HuH-7 (cell line): ENCODE measurements around the gene OTULIN.

Experiments used
- DNase-seq: peaks from one replicate; pipeline ENCODE4 v3.0.0; 2011; ENCODE audit warnings: low spot score

Gene OTULIN

DNA sequence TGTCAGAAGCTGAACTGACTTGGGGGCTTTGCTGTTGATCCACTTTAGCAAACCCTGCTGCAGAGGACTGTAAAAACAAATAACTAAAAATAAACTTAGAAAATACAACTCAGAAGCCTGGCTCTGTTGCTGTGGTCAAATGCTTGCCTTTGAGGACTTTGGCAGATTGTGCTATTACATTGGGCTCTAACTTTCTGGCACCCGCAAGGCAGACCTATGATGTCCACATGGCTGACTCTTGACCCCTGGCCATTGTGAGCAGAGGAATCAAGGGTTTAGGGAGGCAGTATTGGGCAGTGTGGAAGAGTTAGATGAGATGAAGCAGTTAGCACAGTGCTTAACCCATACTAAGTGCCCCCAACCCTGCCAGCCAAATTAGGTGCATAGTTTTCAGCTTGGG is 34.0 kb downstream of the OTULIN start:
- DNase-seq, result no peak

DNA sequence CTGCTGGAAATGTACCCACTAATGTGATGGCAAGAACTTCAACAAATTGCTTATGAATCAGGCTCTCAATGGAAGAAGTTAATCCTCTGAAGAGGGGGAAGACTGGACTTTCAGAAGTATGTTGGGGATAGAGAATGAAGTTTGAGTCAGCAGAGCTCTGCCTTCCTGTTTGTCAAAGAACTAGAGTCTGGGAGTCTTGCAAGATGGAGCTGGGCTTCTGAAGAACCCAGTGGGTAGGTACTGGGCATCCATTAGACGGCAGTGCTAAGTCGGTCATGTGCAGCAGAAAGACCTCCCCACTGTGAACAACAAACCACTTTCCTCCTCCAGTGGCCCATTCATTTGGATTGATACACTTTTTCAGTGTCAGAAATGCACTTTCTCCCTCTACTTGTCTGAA is 34.6 kb downstream of the OTULIN start:
- DNase-seq, result no peak

GRCh38 chr5:14699807-14700400 is 35.4 kb downstream of the OTULIN start:
- DNase-seq, result no peak

DNA sequence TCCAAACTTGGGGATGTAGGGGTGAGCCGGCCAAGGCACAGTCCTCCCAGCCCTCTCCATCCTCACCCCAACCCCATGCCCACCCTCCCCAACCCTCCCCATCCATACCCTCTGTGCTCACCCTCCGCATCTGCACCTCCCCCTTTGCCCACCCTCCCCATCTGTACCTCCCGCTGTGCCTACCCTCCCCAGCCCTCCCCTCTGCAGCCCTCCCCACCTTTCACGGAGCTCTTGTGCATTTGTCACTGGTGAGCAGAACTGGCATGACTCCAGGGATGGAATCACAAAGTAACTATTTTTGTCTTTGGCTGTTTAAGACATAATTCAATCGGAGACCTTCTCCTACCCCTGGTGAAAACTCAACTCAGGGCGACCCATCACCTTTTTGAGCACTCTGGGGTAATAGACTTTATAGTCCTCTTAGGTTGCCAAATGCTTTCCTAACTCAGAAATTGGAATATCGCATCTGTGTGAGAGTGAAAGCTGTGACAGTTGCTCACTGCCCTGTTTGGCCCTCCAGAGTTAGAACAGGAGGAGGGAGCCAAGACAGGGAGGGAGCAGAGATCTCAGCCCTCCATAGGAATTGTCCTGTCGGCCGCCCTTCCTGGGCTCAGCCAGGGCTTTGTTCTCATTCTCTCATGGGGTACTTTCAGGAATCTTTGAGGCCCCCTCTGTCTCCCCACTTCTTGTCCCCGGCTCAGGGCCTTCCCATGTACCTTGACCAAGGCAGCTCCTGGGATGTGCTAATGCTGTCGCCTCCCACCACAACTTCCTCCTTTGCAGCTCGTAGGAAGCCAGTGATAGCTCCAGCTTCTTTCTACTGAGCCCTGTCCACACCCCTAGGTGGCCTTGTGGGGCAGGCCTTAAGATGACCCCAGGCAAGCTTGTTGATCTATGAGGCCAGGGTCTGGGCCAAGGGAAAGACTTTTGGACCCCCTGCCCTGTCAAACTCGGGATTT is 36.2 kb downstream of the OTULIN start:
- DNase-seq, result no peak

- DNase-seq, result no peak
Observed at GRCh38 chr5:14701556-14701955, 37.0 kb downstream of the OTULIN start.

DNA sequence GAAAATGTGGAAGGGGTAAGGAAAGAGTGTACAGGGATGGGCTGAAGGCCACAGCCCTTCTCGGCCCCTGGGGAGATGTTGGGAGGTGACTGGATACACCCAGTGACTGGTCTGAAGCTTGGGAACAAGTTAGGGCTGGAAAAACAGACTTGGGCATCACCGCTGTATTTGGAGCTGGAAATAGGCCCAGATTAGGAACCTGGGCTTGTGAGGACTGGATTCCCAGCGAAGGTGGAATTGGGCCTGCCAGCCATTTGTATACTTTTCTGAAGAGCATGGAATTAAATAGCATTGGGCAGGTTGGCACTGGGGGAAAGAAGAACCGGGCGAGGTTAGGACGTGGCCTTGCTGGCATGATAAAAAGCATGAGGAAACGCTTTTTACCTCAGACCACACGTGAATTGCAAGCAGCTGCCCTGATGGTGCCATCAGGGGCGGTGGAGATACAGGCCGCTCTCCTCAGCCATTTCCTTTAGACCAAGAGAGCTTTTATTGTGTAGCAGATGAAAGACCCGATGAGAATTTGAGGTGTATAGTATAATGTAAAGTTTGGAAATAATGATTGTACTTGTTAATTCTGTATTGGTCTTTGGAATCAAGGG is 37.8 kb downstream of the OTULIN start:
- no peak for DNase-seq

GRCh38 chr5:14705556-14705955 is 41.0 kb downstream of the OTULIN start:
- DNase-seq, result no peak

DNA sequence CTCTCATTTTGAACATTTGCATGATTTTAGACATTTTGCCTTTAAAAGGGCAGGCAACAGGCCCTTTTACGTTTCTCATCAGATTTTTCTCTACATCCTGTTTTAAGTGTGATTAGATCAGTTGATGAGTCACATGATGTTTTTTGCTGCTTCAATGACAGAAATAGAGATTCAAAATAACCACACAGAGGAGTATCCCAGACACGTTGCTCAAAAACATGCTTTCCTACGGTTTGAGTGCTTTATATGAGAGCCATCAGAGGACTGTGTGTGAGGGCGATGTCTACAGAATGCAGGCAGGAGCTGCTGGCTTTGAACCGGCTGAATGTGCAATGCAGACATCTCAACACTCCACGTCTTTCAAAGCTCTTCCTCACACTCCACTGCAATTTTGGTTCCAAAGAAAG is 42.1 kb downstream of the OTULIN start:
- DNase-seq, result no peak

DNA sequence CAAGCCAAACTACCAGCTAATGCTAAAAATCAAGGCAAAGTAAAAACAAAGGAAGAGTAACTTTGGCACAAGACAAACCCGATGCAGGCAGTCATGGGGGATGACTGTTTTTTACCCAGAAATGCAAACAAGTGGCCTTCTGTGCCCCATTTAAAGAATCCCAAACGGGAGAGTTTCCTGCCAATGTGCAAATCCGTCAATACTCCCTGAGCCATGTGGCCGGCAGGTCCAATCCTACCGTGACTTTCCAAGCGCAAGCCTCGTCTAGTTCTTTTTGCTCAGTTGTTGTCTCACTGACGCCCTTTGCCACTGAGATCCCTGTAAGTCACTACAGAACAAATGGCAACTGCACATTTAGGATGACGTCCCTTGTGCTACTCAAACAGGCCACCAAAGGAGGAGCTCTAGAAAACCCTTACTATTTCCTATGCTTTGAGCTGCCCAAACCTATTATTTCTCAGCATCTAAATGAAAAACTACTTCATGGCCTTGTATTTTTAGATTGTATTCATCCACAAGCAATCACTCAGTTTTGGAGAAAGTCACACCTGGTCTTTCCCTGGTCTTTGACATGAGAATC is 43.4 kb downstream of the OTULIN start:
- no peak for DNase-seq

GRCh38 chr5:14708551-14708950 is 44.0 kb downstream of the OTULIN start:
- no peak for DNase-seq

DNA sequence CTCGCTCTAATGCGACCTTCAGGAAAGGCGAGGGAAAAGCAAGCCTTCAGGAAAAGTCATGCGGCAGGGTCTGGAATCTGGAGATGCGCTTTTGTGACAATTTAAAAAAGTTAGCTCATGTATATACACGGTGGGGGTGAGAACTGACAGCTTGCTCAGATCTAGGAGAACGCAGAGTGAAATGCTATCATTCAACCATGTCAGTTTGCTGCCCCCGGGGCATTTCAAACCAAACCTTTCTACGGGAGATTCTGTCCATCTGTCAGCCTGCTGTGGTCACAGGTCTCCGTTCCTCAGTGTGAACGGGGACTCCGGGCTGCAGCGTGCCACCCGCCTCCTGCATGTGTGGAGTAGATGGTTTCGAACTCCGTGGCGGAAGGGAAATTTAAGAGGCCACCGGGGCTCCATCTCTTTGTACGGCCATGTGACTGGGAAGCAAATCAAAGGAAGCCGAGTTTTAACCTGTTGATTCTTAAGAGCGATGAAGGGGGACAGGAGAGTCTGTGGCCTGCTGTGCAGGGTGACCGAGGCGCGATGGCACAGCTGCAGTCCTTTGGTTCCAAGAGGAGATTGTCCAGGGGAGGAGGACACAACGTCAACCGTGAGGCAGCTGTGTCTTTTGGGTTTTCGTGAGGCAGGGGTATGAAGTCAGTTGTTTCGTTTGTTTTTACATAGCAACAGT is 45.9 kb downstream of the OTULIN start:
- no peak for DNase-seq

- no peak for DNase-seq
Observed at GRCh38 chr5:14712131-14712530, 47.6 kb downstream of the OTULIN start.

DNA sequence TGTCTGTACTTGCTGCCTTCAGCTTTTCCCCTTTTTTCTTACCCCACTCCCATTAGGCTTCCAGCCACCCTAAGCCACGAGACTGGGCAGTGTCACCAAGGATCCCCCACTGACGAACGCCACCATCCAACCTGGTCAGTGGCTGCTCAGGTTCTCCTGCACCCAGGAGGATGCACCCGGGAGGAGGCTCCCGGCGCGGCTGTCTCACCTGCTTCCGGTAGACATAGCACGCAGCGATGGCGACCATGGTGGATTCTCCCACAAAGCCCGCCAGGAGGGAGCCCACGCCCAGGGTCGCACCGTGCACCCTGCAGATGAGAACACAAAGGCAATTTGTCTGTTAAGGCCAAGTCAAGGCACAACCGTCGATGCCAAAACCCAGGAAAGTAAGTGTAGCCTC is 48.1 kb downstream of the OTULIN start:
- DNase-seq, result no peak

DNA sequence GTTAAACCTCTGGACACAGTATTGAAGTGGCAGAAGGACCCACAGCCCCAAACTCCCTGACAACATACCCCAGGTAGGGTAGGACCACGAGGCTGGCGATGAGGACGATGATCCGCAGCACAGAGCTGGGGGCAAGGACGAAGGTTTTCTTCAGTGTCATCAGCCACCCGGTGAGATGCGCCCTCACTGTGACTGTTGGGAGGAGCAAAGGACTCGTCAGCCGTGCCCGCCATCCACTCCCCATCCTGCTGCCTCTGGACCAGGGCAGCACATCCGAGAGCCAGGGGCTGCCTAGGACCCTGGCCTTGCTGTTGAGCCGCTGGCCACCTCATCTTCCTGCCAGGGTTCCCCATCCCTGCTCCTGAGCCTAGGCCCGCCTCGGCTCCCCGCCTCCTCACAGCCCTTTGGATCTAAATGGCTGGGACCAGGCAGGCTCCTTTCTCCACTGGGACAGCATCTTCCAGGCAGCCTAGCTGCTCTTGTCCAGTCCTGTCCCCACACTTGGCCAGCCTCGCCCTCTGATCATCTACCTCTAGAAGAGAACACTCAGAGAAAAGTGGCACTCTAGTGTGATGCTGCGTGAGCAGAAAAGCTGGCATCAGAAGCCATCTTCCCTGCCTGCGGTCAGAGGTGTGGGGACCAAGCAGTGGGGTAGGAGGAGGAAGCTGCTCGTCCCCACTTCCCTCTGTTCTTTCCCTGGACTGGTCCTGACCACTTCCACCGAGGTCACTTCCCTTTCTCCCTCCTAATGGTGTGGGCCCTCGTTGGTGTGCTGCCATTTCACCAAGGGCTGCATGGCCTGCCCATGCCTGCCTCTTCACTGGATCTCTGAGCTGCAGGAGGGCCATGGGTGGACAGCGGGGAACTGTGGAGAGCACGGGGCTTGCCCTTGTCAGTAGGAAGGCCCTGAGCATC is 49.2 kb downstream of the OTULIN start:
- no peak for DNase-seq

GRCh38 chr5:14714706-14715105 is 50.2 kb downstream of the OTULIN start:
- no peak for DNase-seq

- no peak for DNase-seq
Observed at GRCh38 chr5:14715481-14715880, 51.0 kb downstream of the OTULIN start.

DNA sequence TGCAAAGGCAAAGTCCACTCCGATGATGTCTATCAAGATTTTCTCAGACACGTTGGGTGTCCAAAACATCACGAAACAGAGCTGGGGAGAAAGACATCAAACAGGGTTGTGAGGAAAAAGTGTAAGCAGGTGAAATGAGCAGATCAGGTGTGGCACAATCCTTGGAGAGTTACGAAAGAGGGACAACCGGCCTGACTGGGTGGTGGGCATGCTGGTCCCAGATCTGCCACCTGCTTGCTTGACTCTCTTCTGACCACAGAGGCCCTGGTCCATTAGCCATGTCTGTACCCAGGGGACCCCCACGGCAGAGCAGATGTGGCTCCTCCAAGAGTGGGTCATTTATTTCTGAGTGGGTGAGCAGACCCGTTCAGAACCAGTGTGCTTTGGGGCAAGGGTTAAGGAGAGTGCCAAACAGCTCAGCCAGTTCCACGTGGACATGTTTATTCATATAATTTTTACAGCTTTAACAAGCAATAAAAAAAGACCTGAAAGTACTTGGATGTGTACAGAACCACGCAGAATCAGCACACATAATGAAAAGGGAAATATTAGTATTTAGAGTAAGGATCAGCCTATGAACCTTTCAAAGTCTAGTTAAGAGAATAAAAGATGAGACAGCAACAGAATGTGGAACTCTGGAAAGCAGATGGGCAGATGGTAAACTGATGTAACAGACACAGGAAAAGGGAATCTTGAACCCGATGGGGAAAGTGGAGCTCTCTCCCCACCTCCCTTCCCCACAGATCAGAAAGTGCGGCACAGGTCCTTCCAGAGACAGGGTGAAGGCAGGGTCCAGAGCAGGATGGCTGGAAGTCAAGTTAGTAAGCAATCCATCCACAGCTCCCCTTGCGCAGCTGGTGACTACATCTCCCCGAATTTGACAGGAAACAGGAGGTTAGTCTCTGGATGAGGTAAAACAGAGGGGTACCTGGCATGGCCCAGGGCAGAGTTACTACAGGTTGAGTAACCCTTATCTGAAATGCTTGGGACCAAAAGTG is 52.5 kb downstream of the OTULIN start:
- no peak for DNase-seq

DNA sequence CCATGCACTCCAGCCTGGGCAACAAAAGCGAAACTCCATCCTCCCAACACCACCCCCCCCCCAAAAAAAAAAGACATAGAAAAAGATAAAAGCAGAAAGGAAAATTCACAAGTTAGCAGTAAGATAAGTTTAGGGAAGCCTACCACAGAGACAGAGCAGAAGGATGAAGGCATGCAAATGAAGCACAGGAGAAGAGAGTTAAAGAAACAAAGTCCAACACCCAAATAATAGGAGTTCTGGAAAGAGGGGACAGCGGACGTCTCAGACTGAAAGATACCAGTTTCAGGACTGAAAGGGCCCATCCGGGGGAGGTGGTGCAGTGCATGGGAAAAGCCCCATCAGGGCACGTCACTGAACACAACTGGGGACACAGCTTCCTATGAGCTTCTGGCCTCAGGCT is 54.3 kb downstream of the OTULIN start:
- no peak for DNase-seq

DNA sequence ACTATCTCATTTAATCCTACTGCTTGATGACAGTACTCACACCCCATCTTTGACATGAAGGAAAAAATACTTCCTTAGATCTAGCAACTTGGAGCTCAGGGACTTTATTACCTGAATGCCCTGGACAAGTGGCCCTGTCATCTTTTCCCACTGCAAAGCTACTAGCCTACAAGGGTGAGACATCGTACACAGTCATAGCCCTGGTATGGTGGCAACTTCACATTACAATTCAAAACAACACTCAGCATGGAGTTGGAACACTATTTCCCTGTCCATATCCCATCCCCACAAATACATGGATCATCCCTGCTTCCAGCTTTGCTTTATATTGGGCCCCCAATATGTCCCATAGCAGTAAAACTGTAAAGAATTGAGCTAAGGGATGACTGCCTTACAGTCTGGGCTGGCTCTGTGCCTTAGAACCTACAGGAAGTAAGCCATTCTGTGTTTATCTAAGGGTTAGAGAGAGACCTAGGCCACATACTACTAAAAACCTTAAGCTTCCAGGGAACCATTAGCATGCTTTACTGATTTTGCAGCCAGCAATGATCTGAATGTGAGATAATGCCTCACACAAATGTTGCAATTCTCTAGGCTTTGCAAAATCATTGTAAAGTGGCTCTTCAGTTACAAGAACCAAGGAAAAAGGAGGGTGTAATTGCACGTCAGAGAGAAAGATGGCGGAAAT is 55.9 kb downstream of the OTULIN start:
- DNase-seq, result no peak
